Daoy (cell line): Measurements from ENCODE around the gene GRB7. TPM values are rescaled to one million over a fixed set of nuclear protein-coding genes. Genes with fewer than 3 reads are reported as not detected.
A peak's percentile ranks its signal among the peaks of the same experiment; 100 is the strongest.
"Not testable (repeated sequence)": the region's sequence is repeated elsewhere in the genome, so short reads cannot be mapped to it uniquely, and the experiment has no call there.

ENCODE experiments used
- DNase-seq: peaks from one replicate; pipeline ENCODE4 v3.0.0-alpha.2; 2015; ENCODE audit warnings: low read depth
- total RNA-seq: library from RNA; depleted of rRNA; stranded (reverse); fragments of >200 nt; shearing (Covaris generic); gene quantifications from 2 replicates; pipeline ENCODE4 v1.2.3, GENCODE V29; 2014

GRB7 gene
- total RNA-seq, 1 experiment from 2014 or later = 0.11 TPM

GRCh38 chr17:39732586-39732985 lies 5.2 kb upstream of the GRB7 start:
- DNase-seq = no peak

GRCh38 chr17:39735882-39736281 lies 1.9 kb upstream of the GRB7 start:
- no peak for DNase-seq

- no peak for DNase-seq
Measured at GRCh38 chr17:39736319-39737165, 1.2 kb upstream of the GRB7 start.

- DNase-seq = no peak
Measured at GRCh38 chr17:39737206-39737759, 455 bp upstream of the GRB7 start.

- DNase-seq = peak; percentile 28
Measured at GRCh38 chr17:39738568-39738901, 797 bp downstream of the GRB7 start.

- DNase-seq = peak; percentile 35
Measured at GRCh38 chr17:39738983-39739884, 1.5 kb downstream of the GRB7 start.

GRCh38 chr17:39739885-39740356 lies 2.2 kb downstream of the GRB7 start:
- DNase-seq = peak; percentile 58

- DNase-seq = peak; percentile 85
Measured at GRCh38 chr17:39740357-39741111, 2.8 kb downstream of the GRB7 start.

GRCh38 chr17:39742126-39742855 lies 4.6 kb downstream of the GRB7 start:
- DNase-seq = no peak

GRCh38 chr17:39742856-39743436 lies 5.2 kb downstream of the GRB7 start:
- no peak for DNase-seq

GRCh38 chr17:39744075-39744835 lies 6.5 kb downstream of the GRB7 start:
- no peak for DNase-seq

GRCh38 chr17:39744836-39745215 lies 7.1 kb downstream of the GRB7 start:
- DNase-seq = no peak

GRCh38 chr17:39745335-39746144 lies 7.8 kb downstream of the GRB7 start:
- DNase-seq = no peak

GRCh38 chr17:39746145-39746461 lies 8.4 kb downstream of the GRB7 start:
- DNase-seq = no peak

- DNase-seq = no peak
Measured at GRCh38 chr17:39747745-39748144, 10.0 kb downstream of the GRB7 start.

GRCh38 chr17:39748444-39749034 lies 10.8 kb downstream of the GRB7 start:
- DNase-seq = not testable (repeated sequence)

- DNase-seq = no peak
Measured at GRCh38 chr17:39750131-39751015, 12.6 kb downstream of the GRB7 start.
